Measurements from ENCODE around the gene DMRTB1.
"Not testable (repeated sequence)": the region's sequence is repeated elsewhere in the genome, so short reads cannot be mapped to it uniquely, and the experiment has no call there.

Gene DMRTB1

GRCh38 chr1:53459321-53460175 is at the start of gene DMRTB1:
Gene DMRTB1 (plus strand): TSS chr1:53459399. CDS start chr1:53459454, 55 bp downstream.
- no peak for DNase-seq

GRCh38 chr1:53409695-53410094 is 49.5 kb upstream of the DMRTB1 start:
- no peak for DNase-seq

GRCh38 chr1:53410100-53410541 is 49.1 kb upstream of the DMRTB1 start:
- DNase-seq = no peak

GRCh38 chr1:53410701-53411100 is 48.5 kb upstream of the DMRTB1 start:
- no peak for DNase-seq

- DNase-seq = no peak
Measured at GRCh38 chr1:53411541-53412152, 47.6 kb upstream of the DMRTB1 start.

- no peak for DNase-seq
Measured at GRCh38 chr1:53412285-53413174, 46.7 kb upstream of the DMRTB1 start.

- no peak for DNase-seq
Measured at GRCh38 chr1:53413175-53414001, 45.8 kb upstream of the DMRTB1 start.

GRCh38 chr1:53414632-53415031 is 44.6 kb upstream of the DMRTB1 start:
- DNase-seq = no peak

GRCh38 chr1:53415432-53415831 is 43.8 kb upstream of the DMRTB1 start:
- DNase-seq = no peak

GRCh38 chr1:53416269-53416813 is 42.9 kb upstream of the DMRTB1 start:
- no peak for DNase-seq

GRCh38 chr1:53417074-53417511 is 42.1 kb upstream of the DMRTB1 start:
- DNase-seq = no peak

GRCh38 chr1:53419034-53419433 is 40.2 kb upstream of the DMRTB1 start:
- no peak for DNase-seq

GRCh38 chr1:53420341-53420740 is 38.9 kb upstream of the DMRTB1 start:
- no peak for DNase-seq

- DNase-seq = no peak
Measured at GRCh38 chr1:53421208-53421607, 38.0 kb upstream of the DMRTB1 start.

- DNase-seq = no peak
Measured at GRCh38 chr1:53430261-53430660, 28.9 kb upstream of the DMRTB1 start.

GRCh38 chr1:53430779-53431178 is 28.4 kb upstream of the DMRTB1 start:
- DNase-seq = no peak

- no peak for DNase-seq
Measured at GRCh38 chr1:53431244-53431643, 28.0 kb upstream of the DMRTB1 start.

- no peak for DNase-seq
Measured at GRCh38 chr1:53431805-53432565, 27.2 kb upstream of the DMRTB1 start.

GRCh38 chr1:53432611-53433010 is 26.6 kb upstream of the DMRTB1 start:
- DNase-seq = no peak

GRCh38 chr1:53434405-53435007 is 24.7 kb upstream of the DMRTB1 start:
- not testable (repeated sequence) for DNase-seq

- DNase-seq = no peak
Measured at GRCh38 chr1:53435151-53435550, 24.0 kb upstream of the DMRTB1 start.

Data from NCI-H187 (cell line).